Thyroid gland (tissue), 4 donors: ENCODE measurements around the gene ELAC2.

Source experiments
- CTCF ChIP-seq, 6 experiments: fragments of 200-600 bp in 3 of 6; fragments of 450-650 bp in 3 of 6; sonication (generic) in 3 of 6; IDR thresholded peaks; one replicate each; pipeline ENCODE4 v1.5.1; 2016 to 2019; ENCODE audit warnings: antibody characterized with exemption in 6 of 6, mild to moderate bottlenecking in 2 of 6, inconsistent platforms in 1 of 6, moderate library complexity in 1 of 6
- POLR2A ChIP-seq, 2 donors: fragments of 450-650 bp; IDR thresholded peaks; one replicate each; pipeline ENCODE4 v1.6.1; 2017; ENCODE audit warnings: antibody characterized with exemption in 2 of 2, mild to moderate bottlenecking in 2 of 2, moderate library complexity in 1 of 2

- TF ChIP-seq CTCF (IDR thresholded peaks at IDR 0.05) (no peak), POLR2A (IDR thresholded peaks at IDR 0.05) (no peak)
Observed at GRCh38 chr17:13016881-13017654, 759 bp downstream of the ELAC2 start.
